Smooth muscle cell (in vitro differentiated cells): Measurements from ENCODE around the gene SERBP1. TPM values are rescaled to one million over a fixed set of nuclear protein-coding genes. Genes with fewer than 3 reads are reported as not detected.

Source experiments
- DNase-seq: peaks from one replicate; lab custom pipeline; 2025; ENCODE audit not compliant: unreplicated experiment; lab: John Stamatoyannopoulos, UW
- H2AFZ ChIP-seq: fragments of 200-600 bp; sonication (generic); 2 replicates; pipeline ENCODE4 v1.6.0; 2016; ENCODE audit warnings: antibody characterized with exemption, low read depth, mild to moderate bottlenecking
- H3F3A ChIP-seq: fragments of 200-600 bp; sonication (generic); 2 replicates; pipeline ENCODE4 v1.6.0; 2017; ENCODE audit warnings: antibody characterized with exemption, low read depth
- H3K27ac ChIP-seq: fragments of 200-600 bp; sonication (generic); 2 replicates; pipeline ENCODE4 v1.5.1; 2016; ENCODE audit warnings: low read depth, mild to moderate bottlenecking
- H3K27me3 ChIP-seq: fragments of 200-600 bp; sonication (generic); 2 replicates; pipeline ENCODE4 v1.6.1; 2016; ENCODE audit warnings: low read depth, mild to moderate bottlenecking
- H3K36me3 ChIP-seq: fragments of 200-600 bp; sonication (generic); 2 replicates; pipeline ENCODE4 v1.5.1; 2016; ENCODE audit warnings: low read depth
- H3K4me1 ChIP-seq: fragments of 200-600 bp; sonication (generic); 2 replicates; pipeline ENCODE4 v1.5.1; 2016; ENCODE audit warnings: low read depth
- H3K4me2 ChIP-seq: fragments of 200-600 bp; sonication (generic); 2 replicates; pipeline ENCODE4 v1.6.0; 2016; ENCODE audit warnings: mild to moderate bottlenecking
- H3K4me3 ChIP-seq: fragments of 200-600 bp; sonication (generic); 2 replicates; pipeline ENCODE4 v1.5.1; 2016; ENCODE audit warnings: mild to moderate bottlenecking
- H3K79me2 ChIP-seq: fragments of 200-600 bp; sonication (generic); 2 replicates; pipeline ENCODE4 v1.6.0; 2016; ENCODE audit warnings: low read depth, mild to moderate bottlenecking
- H3K9ac ChIP-seq: fragments of 200-600 bp; sonication (generic); 2 replicates; pipeline ENCODE4 v1.6.0; 2016; ENCODE audit warnings: low read depth
- H3K9me3 ChIP-seq: fragments of 200-600 bp; sonication (generic); replicated peaks from 2 replicates; pipeline ENCODE4 v1.5.1; 2016; ENCODE audit warnings: low read depth
- H4K20me1 ChIP-seq: fragments of 200-600 bp; sonication (generic); 2 replicates; pipeline ENCODE4 v1.6.0; 2016; ENCODE audit warnings: low read depth
- CTCF ChIP-seq: fragments of 200-600 bp; sonication (generic); IDR thresholded peaks from 2 replicates; pipeline ENCODE4 v1.5.1; 2017; ENCODE audit warnings: borderline replicate concordance, mild to moderate bottlenecking, antibody characterized with exemption; ENCODE audit not compliant: insufficient read depth, poor library complexity, severe bottlenecking
- WGBS: methylation state at CpG from one replicate; pipeline ENCODE4 v1.1.7; 2016; ENCODE audit warnings: low lambda C conversion rate; 5-methylcytosine and 5-hydroxymethylcytosine counted together
- polyA plus RNA-seq: library from polyadenylated mRNA; unstranded; fragments of >200 nt; fragmentation: Nextera tagmentation; extraction: Ambion mirVana; gene quantifications from 2 replicates; pipeline ENCODE4 v1.2.1, GENCODE V29; 2016
- total RNA-seq: library from RNA; depleted of rRNA; stranded (reverse); fragments of >200 nt; gene quantifications from 2 replicates; pipeline ENCODE4 v1.2.3, GENCODE V29; 2014

Gene SERBP1
- total and polyA plus RNA-seq, 2 experiments from 2014 or later, result 82.5 to 172 TPM

- 10% methylated on average over 3 of the region's 3 CpGs for WGBS
- H3K79me2 ChIP-seq, result no peaks in the 10 kb centered on the region
- no peaks in the 10 kb centered on the region for H3F3A ChIP-seq
- no peaks in the 10 kb centered on the region for H3K9me3 ChIP-seq
- TF ChIP-seq CTCF, result no peak
- H3K4me3 ChIP-seq, result no peak overlapping the region
- no peak overlapping the region for H3K27ac ChIP-seq
- no peak for DNase-seq
- H3K9ac ChIP-seq, result no peak overlapping the region
- H3K4me1 ChIP-seq, result peaks cover 6% of the 10 kb centered on the region
- H3K27me3 ChIP-seq, result no peaks in the 10 kb centered on the region
- H3K4me2 ChIP-seq, result no peak overlapping the region
- H2AFZ ChIP-seq, result no peak overlapping the region
- H4K20me1 ChIP-seq, result no peaks in the 10 kb centered on the region
- no peaks in the 10 kb centered on the region for H3K36me3 ChIP-seq
Measured at GRCh38 chr1:67376381-67376780, 53.8 kb downstream of the SERBP1 start.

GRCh38 chr1:67372898-67373297 is 57.3 kb downstream of the SERBP1 start:
- Histone ChIP-seq H3K4me3 (no peak overlapping the region), H3K27ac (no peak overlapping the region), H3K4me1 (peaks cover 8% of the 10 kb centered on the region), H3K27me3 (no peaks in the 10 kb centered on the region), H3K9ac (no peak overlapping the region), H4K20me1 (no peaks in the 10 kb centered on the region), H3K9me3 (no peaks in the 10 kb centered on the region), H3K79me2 (no peaks in the 10 kb centered on the region), H2AFZ (no peak overlapping the region), H3F3A (no peaks in the 10 kb centered on the region), H3K36me3 (no peaks in the 10 kb centered on the region), H3K4me2 (no peak overlapping the region)
- DNase-seq, result no peak
- no peak for TF ChIP-seq CTCF

GRCh38 chr1:67372136-67372535 is 58.1 kb downstream of the SERBP1 start:
- H2AFZ ChIP-seq, result no peak overlapping the region
- H3F3A ChIP-seq, result no peaks in the 10 kb centered on the region
- no peaks in the 10 kb centered on the region for H3K9me3 ChIP-seq
- TF ChIP-seq CTCF, result no peak
- no peak overlapping the region for H3K27ac ChIP-seq
- no peaks in the 10 kb centered on the region for H3K27me3 ChIP-seq
- no peak overlapping the region for H3K4me2 ChIP-seq
- H3K36me3 ChIP-seq, result no peaks in the 10 kb centered on the region
- no peaks in the 10 kb centered on the region for H4K20me1 ChIP-seq
- DNase-seq, result no peak
- no peaks in the 10 kb centered on the region for H3K79me2 ChIP-seq
- H3K4me1 ChIP-seq, result peaks cover 8% of the 10 kb centered on the region
- WGBS, result 40% methylated on average over 3 of the region's 3 CpGs
- no peak overlapping the region for H3K4me3 ChIP-seq
- H3K9ac ChIP-seq, result no peak overlapping the region

GRCh38 chr1:67371681-67372080 is 58.5 kb downstream of the SERBP1 start:
- Histone ChIP-seq H3K36me3 (no peaks in the 10 kb centered on the region), H3K4me1 (peaks cover 8% of the 10 kb centered on the region), H3K9me3 (no peaks in the 10 kb centered on the region), H3K4me2 (no peak overlapping the region), H4K20me1 (no peaks in the 10 kb centered on the region), H3F3A (no peaks in the 10 kb centered on the region), H3K27me3 (no peaks in the 10 kb centered on the region), H3K27ac (no peak overlapping the region), H3K79me2 (no peaks in the 10 kb centered on the region), H3K4me3 (no peak overlapping the region), H2AFZ (no peak overlapping the region), H3K9ac (no peak overlapping the region)
- TF ChIP-seq CTCF, result no peak
- WGBS, result 63% methylated on average over 5 of the region's 5 CpGs
- DNase-seq, result no peak
